ENCODE measurements around the gene WNT7B.

Gene WNT7B

GRCh38 chr22:45952553-45952952, 24.4 kb downstream of the WNT7B start:
- no peak for TF ChIP-seq CTCF (IDR thresholded peaks at IDR 0.05; ENCODE audit: insufficient read depth, low read depth, low read length, missing control alignments)
- no peak overlapping the region for H3K4me3 ChIP-seq (ENCODE audit: low read length)
- DNase-seq (ENCODE audit: low read depth): no peak

GRCh38 chr22:45952151-45952550, 24.8 kb downstream of the WNT7B start:
- TF ChIP-seq CTCF (IDR thresholded peaks at IDR 0.05; ENCODE audit: insufficient read depth, low read depth, low read length, missing control alignments): no peak
- DNase-seq (ENCODE audit: low read depth): no peak
- H3K4me3 ChIP-seq (ENCODE audit: low read length): no peak overlapping the region

GRCh38 chr22:45949891-45950290, 27.1 kb downstream of the WNT7B start:
- DNase-seq (ENCODE audit: low read depth): no peak
- H3K4me3 ChIP-seq (ENCODE audit: low read length): no peak overlapping the region
- TF ChIP-seq CTCF (IDR thresholded peaks at IDR 0.05; ENCODE audit: insufficient read depth, low read depth, low read length, missing control alignments): no peak

GRCh38 chr22:45949258-45949870, 27.6 kb downstream of the WNT7B start:
- no peak overlapping the region for H3K4me3 ChIP-seq (ENCODE audit: low read length)
- no peak for DNase-seq (ENCODE audit: low read depth)
- TF ChIP-seq CTCF (IDR thresholded peaks at IDR 0.05; ENCODE audit: insufficient read depth, low read depth, low read length, missing control alignments): no peak

- H3K4me3 ChIP-seq (ENCODE audit: low read length): no peak overlapping the region
- DNase-seq (ENCODE audit: low read depth): no peak
- no peak for TF ChIP-seq CTCF (IDR thresholded peaks at IDR 0.05; ENCODE audit: insufficient read depth, low read depth, low read length, missing control alignments)
These were observed 28.8 kb downstream of the WNT7B start for GRCh38 chr22:45948081-45948648.

- no peak overlapping the region for H3K4me3 ChIP-seq (ENCODE audit: low read length)
- no peak for TF ChIP-seq CTCF (IDR thresholded peaks at IDR 0.05; ENCODE audit: insufficient read depth, low read depth, low read length, missing control alignments)
- DNase-seq (ENCODE audit: low read depth): no peak
These were observed 30.0 kb downstream of the WNT7B start for GRCh38 chr22:45946805-45947600.

Data from epithelial cell of esophagus (primary cell).